ENCODE results near the gene TMEM62. TPM values are rescaled to one million over a fixed set of nuclear protein-coding genes. Genes with fewer than 3 reads are reported as not detected.

The TMEM62 gene
- total RNA-seq, 1 experiment from 2014 or later = 7.2 TPM

GRCh38 chr15:43189296-43189695 lies 55.9 kb downstream of the TMEM62 start:
- H3K23me2 ChIP-seq (ENCODE audit: insufficient read length, low read depth, low read length, poor library complexity, severe bottlenecking) = peaks cover 5% of the 10 kb centered on the region

More at GRCh38 chr15:43189296-43189695, 55.9 kb downstream of the TMEM62 start:
- Histone ChIP-seq H3K9me3 (ENCODE audit: control insufficient read depth, low read depth, low read length) (no peaks in the 10 kb centered on the region), H3T11ph (ENCODE audit: low read length) (no peak overlapping the region), H2BK5ac (ENCODE audit: insufficient read length, low read length) (no peak overlapping the region), H2BK15ac (ENCODE audit: low read depth, low read length) (no peak overlapping the region), H3K9ac (ENCODE audit: extremely low read depth, insufficient read length, low read length) (no peak overlapping the region), H3K4me2 (ENCODE audit: insufficient read depth, insufficient read length, low read length) (no peak overlapping the region), H3K18ac (ENCODE audit: insufficient read length, low read depth, low read length) (no peak overlapping the region), H2BK120ac (ENCODE audit: low read depth, low read length, poor library complexity, severe bottlenecking) (no peak overlapping the region), H2AK5ac (ENCODE audit: insufficient read length, low read length) (no peak overlapping the region), H3K14ac (ENCODE audit: insufficient read depth, low read length) (no peak overlapping the region), H2BK12ac (ENCODE audit: insufficient read length, low read depth, low read length) (no peak overlapping the region), H4K5ac (ENCODE audit: insufficient read length, low read depth, low read length) (no peak overlapping the region), H4K91ac (ENCODE audit: insufficient read length, low read depth, low read length) (no peak overlapping the region), H3K23ac (ENCODE audit: insufficient read length, low read depth, low read length) (no peak overlapping the region), H3K27me3 (ENCODE audit: insufficient read depth, low read length) (no peaks in the 10 kb centered on the region), H2AFZ (ENCODE audit: low read length) (no peak overlapping the region), H3K56ac (ENCODE audit: insufficient read length, low read depth, low read length) (no peak overlapping the region), H2BK20ac (ENCODE audit: low read depth, low read length, poor library complexity, severe bottlenecking) (no peak overlapping the region), H4K8ac (replicated peaks; ENCODE audit: insufficient read length, low read depth, low read length) (no peak overlapping the region), H3K4me1 (ENCODE audit: insufficient read depth, low read length) (no peaks in the 10 kb centered on the region; the same call in 1 of the 2 replicates), H3K79me1 (ENCODE audit: insufficient read depth, low read depth, low read length, poor library complexity, severe bottlenecking) (no peaks in the 10 kb centered on the region), H3K4ac (ENCODE audit: low read depth, low read length) (no peak overlapping the region), H3K27ac (ENCODE audit: insufficient read length, low read depth, low read length) (no peak overlapping the region), H3K79me2 (ENCODE audit: insufficient read depth, low read length) (no peaks in the 10 kb centered on the region), H4K20me1 (ENCODE audit: control insufficient read depth, insufficient read depth, insufficient read length) (no peaks in the 10 kb centered on the region)
- Mint-ChIP-seq H3K27ac (no peak overlapping the region), H3K36me3 (ENCODE audit: insufficient read depth in 1 of 3, low read depth in 3 of 3) (peaks cover 0 to 40% (median 25%) of the 10 kb centered on the region in 3 experiments; a peak in 5 of 7 replicates), H3K27me3 (ENCODE audit: low read depth) (no peaks in the 10 kb centered on the region), H3K9me3 (no peaks in the 10 kb centered on the region), H3K4me1 (peaks cover 7 to 13% of the 10 kb centered on the region in 2 experiments), H3K4me3 (no peak overlapping the region)
- DNase-seq = no peak
- no peak for TF ChIP-seq CTCF (conservative IDR thresholded peaks at IDR 0.05)
- no CpG with 5 or more reads among the region's 2 CpGs for WGBS (ENCODE audit: extremely low coverage, insufficient read length, low lambda C conversion rate)

Data from H9 (cell line).